ENCODE results near the gene FAM53A. TPM values are rescaled to one million over a fixed set of nuclear protein-coding genes. Genes with fewer than 3 reads are reported as not detected.

The FAM53A gene
- total RNA-seq, 1 experiment from 2014 or later, result 1.6 TPM

DNA sequence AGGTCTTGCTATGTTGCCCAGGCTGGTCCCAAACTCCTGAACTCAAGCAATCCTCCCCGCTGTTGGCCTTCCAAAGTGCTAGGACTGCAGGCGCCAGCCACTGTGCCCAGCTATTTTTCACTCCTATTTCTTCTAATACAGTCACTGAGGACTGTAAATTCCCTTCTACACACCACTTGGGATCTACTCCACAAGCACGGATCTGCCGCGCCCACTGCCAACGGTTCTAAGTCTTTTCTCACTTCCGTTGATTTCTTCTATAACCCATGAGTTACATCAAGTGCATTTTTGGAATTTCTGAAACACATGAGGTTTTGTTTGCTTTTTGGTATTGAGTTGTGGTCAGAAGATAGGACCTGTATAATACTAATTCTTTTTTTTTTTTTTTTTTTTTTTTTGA, 48.6 kb downstream of the FAM53A start:
- CTCF ChIA-PET, result no interaction called here
- Histone ChIP-seq H3K4me1 (ENCODE audit: insufficient read depth, low read length, poor library complexity, severe bottlenecking) (no peaks in the 10 kb centered on the region), H3K36me3 (ENCODE audit: insufficient read depth, low read length, poor library complexity, severe bottlenecking) (no peaks in the 10 kb centered on the region), H3K4me3 (ENCODE audit: low read depth, low read length, poor library complexity, severe bottlenecking) (no peak overlapping the region), H3K27me3 (replicated peaks; ENCODE audit: insufficient read depth, low read depth, low read length, poor library complexity) (peaks cover 16% of the 10 kb centered on the region), H3K9me3 (ENCODE audit: low read depth, low read length, poor library complexity, severe bottlenecking) (no peaks in the 10 kb centered on the region), H3K27ac (ENCODE audit: low read depth, low read length, poor library complexity, severe bottlenecking) (no peak overlapping the region)
- TF ChIP-seq EZH2 (IDR thresholded peaks at IDR 0.05; ENCODE audit: borderline replicate concordance, low read depth, low read length, poor library complexity, severe bottlenecking), result no peak
- TF ChIP-seq, protein P1, sequence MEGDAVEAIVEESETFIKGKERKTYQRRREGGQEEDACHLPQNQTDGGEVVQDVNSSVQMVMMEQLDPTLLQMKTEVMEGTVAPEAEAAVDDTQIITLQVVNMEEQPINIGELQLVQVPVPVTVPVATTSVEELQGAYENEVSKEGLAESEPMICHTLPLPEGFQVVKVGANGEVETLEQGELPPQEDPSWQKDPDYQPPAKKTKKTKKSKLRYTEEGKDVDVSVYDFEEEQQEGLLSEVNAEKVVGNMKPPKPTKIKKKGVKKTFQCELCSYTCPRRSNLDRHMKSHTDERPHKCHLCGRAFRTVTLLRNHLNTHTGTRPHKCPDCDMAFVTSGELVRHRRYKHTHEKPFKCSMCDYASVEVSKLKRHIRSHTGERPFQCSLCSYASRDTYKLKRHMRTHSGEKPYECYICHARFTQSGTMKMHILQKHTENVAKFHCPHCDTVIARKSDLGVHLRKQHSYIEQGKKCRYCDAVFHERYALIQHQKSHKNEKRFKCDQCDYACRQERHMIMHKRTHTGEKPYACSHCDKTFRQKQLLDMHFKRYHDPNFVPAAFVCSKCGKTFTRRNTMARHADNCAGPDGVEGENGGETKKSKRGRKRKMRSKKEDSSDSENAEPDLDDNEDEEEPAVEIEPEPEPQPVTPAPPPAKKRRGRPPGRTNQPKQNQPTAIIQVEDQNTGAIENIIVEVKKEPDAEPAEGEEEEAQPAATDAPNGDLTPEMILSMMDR (conservative IDR thresholded peaks at IDR 0.05; ENCODE audit: low read depth, low read length), result no peak
- POLR2A ChIA-PET (ENCODE audit: low non-redundant PET), result no interaction called here
- DNase-seq (ENCODE audit: low spot score), result no peak
- intact Hi-C loops (cut with micrococcal nuclease; ENCODE audit: unreplicated experiment), result no loop called here
- BruUV-seq (replicated peaks), result no TSS peak

DNA sequence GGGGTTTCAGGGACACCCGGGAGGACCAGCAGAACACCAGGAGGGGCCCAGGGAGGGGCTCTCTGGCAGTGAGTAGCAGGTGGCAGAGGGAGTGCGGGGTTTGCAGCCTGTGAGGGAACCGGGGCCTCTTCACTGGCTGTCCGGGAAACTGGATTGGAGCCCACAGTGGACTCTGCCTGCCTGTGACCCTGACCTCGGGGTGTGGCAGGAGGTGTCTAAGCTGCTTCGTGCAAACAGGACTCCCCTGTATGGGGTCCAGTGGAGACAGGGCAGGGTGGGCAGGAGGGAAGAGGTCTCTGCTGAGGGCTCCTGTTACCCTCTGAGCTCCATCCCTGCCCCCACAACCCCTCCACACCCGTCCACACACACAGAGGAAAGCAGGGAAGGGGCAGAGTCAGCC, 50.1 kb downstream of the FAM53A start:
- no TSS peak for BruUV-seq (replicated peaks)
- H3K4me3 ChIP-seq (ENCODE audit: low read depth, low read length, poor library complexity, severe bottlenecking), result no peak overlapping the region
- intact Hi-C loops (cut with micrococcal nuclease; ENCODE audit: unreplicated experiment), result no loop called here
- H3K36me3 ChIP-seq (ENCODE audit: insufficient read depth, low read length, poor library complexity, severe bottlenecking), result no peaks in the 10 kb centered on the region
- TF ChIP-seq EZH2 (IDR thresholded peaks at IDR 0.05; ENCODE audit: borderline replicate concordance, low read depth, low read length, poor library complexity, severe bottlenecking), result no peak
- no peaks in the 10 kb centered on the region for H3K9me3 ChIP-seq (ENCODE audit: low read depth, low read length, poor library complexity, severe bottlenecking)
- H3K27ac ChIP-seq (ENCODE audit: low read depth, low read length, poor library complexity, severe bottlenecking), result no peak overlapping the region
- peaks cover 16% of the 10 kb centered on the region for H3K27me3 ChIP-seq (replicated peaks; ENCODE audit: insufficient read depth, low read depth, low read length, poor library complexity)
- ChIA-PET POLR2A (ENCODE audit: low non-redundant PET) (no interaction called here), CTCF (no interaction called here)
- DNase-seq (ENCODE audit: low spot score), result no peak
- no peaks in the 10 kb centered on the region for H3K4me1 ChIP-seq (ENCODE audit: insufficient read depth, low read length, poor library complexity, severe bottlenecking)

DNA sequence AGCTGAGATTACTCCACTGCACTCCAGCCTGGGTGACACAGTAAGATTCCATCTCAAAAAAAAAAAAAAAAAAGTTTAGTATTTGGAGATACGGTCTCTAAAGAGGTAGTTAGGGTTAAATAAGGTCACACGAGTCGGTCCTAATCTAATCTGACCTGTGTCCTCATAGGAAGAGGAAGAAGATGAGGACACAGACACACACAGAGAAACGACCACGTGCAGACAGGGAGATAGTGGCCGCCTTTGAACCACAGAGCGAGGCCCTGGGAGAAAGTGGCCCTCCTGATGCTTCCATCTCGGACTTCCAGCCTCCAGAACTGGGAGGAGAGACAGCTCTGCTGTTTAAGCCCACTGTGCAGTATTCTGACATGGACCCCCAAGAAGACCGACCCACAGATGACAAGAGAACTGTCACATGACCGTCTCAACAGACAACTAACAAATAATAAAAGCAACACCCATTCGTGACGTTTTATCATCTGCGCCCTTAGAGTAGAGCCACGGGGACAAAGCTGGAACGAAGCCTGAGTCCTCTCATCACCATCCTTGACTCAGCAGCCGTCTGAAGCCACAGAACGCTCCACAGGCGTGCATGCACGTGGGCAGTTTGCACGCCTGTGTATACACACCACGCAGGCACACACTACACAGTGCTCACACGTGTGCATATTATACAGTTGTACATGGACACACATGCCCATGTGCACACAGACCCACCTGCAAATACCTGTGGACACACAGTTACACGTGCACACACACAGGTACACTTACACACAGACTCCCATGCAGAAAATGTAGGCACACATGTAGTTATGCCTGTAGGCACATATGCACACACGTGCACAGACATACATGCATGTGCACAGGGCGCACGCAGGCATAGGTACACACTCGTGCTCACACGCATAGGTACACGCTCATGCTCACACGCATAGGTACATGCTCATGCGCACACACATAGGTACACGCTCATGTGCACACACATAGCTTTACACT, 51.7 kb downstream of the FAM53A start:
- BruUV-seq (replicated peaks), result no TSS peak
- Histone ChIP-seq H3K27ac (ENCODE audit: low read depth, low read length, poor library complexity, severe bottlenecking) (no peak overlapping the region), H3K4me1 (ENCODE audit: insufficient read depth, low read length, poor library complexity, severe bottlenecking) (no peaks in the 10 kb centered on the region), H3K4me3 (ENCODE audit: low read depth, low read length, poor library complexity, severe bottlenecking) (no peak overlapping the region), H3K27me3 (replicated peaks; ENCODE audit: insufficient read depth, low read depth, low read length, poor library complexity) (peaks cover 16% of the 10 kb centered on the region), H3K36me3 (ENCODE audit: insufficient read depth, low read length, poor library complexity, severe bottlenecking) (no peaks in the 10 kb centered on the region), H3K9me3 (ENCODE audit: low read depth, low read length, poor library complexity, severe bottlenecking) (no peaks in the 10 kb centered on the region)
- TF ChIP-seq, protein P1 (conservative IDR thresholded peaks at IDR 0.05; ENCODE audit: low read depth, low read length), result no peak
- no peak for TF ChIP-seq EZH2 (IDR thresholded peaks at IDR 0.05; ENCODE audit: borderline replicate concordance, low read depth, low read length, poor library complexity, severe bottlenecking)
- ChIA-PET POLR2A (ENCODE audit: low non-redundant PET) (no interaction called here), CTCF (interaction anchor here (0.6 kb wide), 2 partner anchors 150 to 538 kb away, joined by 3 to 5 read pairs; no protein-coding TSS in a partner anchor)
- DNase-seq (ENCODE audit: low spot score), result no peak
- intact Hi-C loops (cut with micrococcal nuclease; ENCODE audit: unreplicated experiment), result no loop called here
